Measurements from ENCODE around the gene KCNK10. TPM values are rescaled to one million over a fixed set of nuclear protein-coding genes. Genes with fewer than 3 reads are reported as not detected.

Gene KCNK10
- total and polyA plus RNA-seq, 2 donors (not counting 1 experiment from before 2014, with no cell fraction given): 0.20 TPM; not detected in 1

DNA sequence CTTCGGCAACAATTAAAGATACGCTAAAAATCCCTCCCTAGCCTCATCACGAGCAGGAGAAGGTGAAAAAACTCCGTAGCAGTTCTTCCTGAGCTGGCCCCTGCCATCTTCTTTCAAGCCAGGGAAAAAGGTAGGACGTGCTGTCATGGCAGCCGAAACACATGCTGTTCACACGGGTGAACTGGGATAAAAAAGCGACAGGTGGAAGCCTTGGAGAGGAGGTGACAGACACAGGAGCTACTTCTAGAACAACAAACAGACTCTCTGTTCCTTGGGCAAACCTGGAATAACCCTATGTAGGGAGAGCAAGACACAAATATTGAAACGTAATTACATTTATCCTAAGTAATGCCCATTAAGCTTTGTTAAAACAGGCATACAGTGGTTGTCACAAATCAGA, 81.3 kb downstream of the KCNK10 start:
- no peak overlapping the region for H3K4me2 ChIP-seq (replicated peaks; ENCODE audit: low read depth, low read length, poor library complexity, severe bottlenecking)
- intact Hi-C loops (cut with micrococcal nuclease): no loop called here
- no peak overlapping the region for H3K4me3 ChIP-seq (ENCODE audit: control extremely low read depth in 1 of 5, extremely low read depth in 1 of 5, insufficient read depth in 1 of 5, low read depth in 2 of 5, low read length in 4 of 5)
- ChIA-PET POLR2A (no interaction called here), CTCF (no interaction called here)
- H2AFZ ChIP-seq (ENCODE audit: insufficient read depth, low read depth, low read length, poor library complexity, severe bottlenecking): no peak overlapping the region
- Mint-ChIP-seq H3K27ac (no peak overlapping the region), H3K9me3 (ENCODE audit: insufficient read depth) (no peaks in the 10 kb centered on the region), H3K4me1 (no peaks in the 10 kb centered on the region), H3K4me3 (no peak overlapping the region), H3K27me3 (peaks cover 25% of the 10 kb centered on the region)
- H3K9me3 ChIP-seq (ENCODE audit: control extremely low read depth in 1 of 3, control insufficient read depth in 2 of 3, insufficient read depth in 1 of 3, low read length in 2 of 3): no peaks in the 10 kb centered on the region
- no peaks in the 10 kb centered on the region for H3K4me1 ChIP-seq (ENCODE audit: control insufficient read depth in 2 of 2, insufficient read depth in 2 of 2, low read length in 2 of 2)
- no peak for ATAC-seq (ENCODE audit: low read depth)
- no peak for TF ChIP-seq EZH2 (IDR thresholded peaks at IDR 0.05; ENCODE audit: borderline replicate concordance, insufficient read depth, low read depth, low read length, poor library complexity, severe bottlenecking)
- TF ChIP-seq, protein P1, sequence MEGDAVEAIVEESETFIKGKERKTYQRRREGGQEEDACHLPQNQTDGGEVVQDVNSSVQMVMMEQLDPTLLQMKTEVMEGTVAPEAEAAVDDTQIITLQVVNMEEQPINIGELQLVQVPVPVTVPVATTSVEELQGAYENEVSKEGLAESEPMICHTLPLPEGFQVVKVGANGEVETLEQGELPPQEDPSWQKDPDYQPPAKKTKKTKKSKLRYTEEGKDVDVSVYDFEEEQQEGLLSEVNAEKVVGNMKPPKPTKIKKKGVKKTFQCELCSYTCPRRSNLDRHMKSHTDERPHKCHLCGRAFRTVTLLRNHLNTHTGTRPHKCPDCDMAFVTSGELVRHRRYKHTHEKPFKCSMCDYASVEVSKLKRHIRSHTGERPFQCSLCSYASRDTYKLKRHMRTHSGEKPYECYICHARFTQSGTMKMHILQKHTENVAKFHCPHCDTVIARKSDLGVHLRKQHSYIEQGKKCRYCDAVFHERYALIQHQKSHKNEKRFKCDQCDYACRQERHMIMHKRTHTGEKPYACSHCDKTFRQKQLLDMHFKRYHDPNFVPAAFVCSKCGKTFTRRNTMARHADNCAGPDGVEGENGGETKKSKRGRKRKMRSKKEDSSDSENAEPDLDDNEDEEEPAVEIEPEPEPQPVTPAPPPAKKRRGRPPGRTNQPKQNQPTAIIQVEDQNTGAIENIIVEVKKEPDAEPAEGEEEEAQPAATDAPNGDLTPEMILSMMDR (IDR thresholded peaks at IDR 0.05): no peak
- H3K27me3 ChIP-seq (replicated peaks in 1 of 4; ENCODE audit: control extremely low read depth in 1 of 4, control insufficient read depth in 3 of 4, insufficient read depth in 4 of 4, low read length in 3 of 4): no peaks in the 10 kb centered on the region
- no peak for DNase-seq
- WGBS (ENCODE audit: insufficient coverage): 100% methylated on average over 6 of the region's 9 CpGs
- no peaks in the 10 kb centered on the region for H3K79me2 ChIP-seq (ENCODE audit: control insufficient read depth, insufficient read depth, low read length)
- no peak overlapping the region for H3K9ac ChIP-seq (ENCODE audit: low read length)
- no peaks in the 10 kb centered on the region for H3K36me3 ChIP-seq (replicated peaks in 1 of 2; ENCODE audit: control extremely low read depth in 1 of 2, control insufficient read depth in 1 of 2, extremely low read depth in 1 of 2, insufficient read depth in 2 of 2, low read length in 1 of 2)
- H4K20me1 ChIP-seq (ENCODE audit: control insufficient read depth, insufficient read depth, low read length, poor library complexity, severe bottlenecking): no peaks in the 10 kb centered on the region
- no peak overlapping the region for H3K27ac ChIP-seq (ENCODE audit: low read length in 2 of 2)

DNA sequence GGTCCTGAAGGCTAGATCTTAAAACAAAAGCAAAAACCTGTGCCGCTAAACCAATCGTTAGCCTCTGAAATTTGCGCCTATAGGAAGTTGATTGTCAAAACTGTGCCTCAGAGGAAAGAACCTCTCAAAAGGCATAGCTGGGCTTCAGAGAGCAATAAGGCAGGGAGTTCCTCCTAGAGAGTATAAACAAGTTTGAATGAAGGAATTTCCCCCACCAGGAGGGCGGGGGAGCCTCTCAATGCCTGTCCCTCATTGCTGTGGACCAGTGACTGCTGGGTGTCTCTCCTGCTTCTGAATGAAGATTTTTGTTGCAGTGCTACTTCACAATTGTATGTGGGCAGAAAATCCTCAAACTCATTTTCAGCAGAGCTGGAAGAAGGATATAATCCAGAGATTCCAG, 88.6 kb downstream of the KCNK10 start:
- CTCF ChIA-PET: interaction anchor here (1.2 to 7.1 kb wide), 6 partner anchors 9 to 289 kb away, joined by 4 to 87 read pairs (median 8); no protein-coding TSS in a partner anchor
- POLR2A ChIA-PET: no interaction called here
- intact Hi-C loops (cut with micrococcal nuclease): loop anchor here (1.0 kb wide), 2 partner anchors 45 to 289 kb away; no protein-coding TSS in a partner anchor
- no peaks in the 10 kb centered on the region for H3K4me1 ChIP-seq (ENCODE audit: control insufficient read depth in 2 of 2, insufficient read depth in 2 of 2, low read length in 2 of 2)
- no peak for DNase-seq
- no peak overlapping the region for H2AFZ ChIP-seq (ENCODE audit: insufficient read depth, low read depth, low read length, poor library complexity, severe bottlenecking)
- no peaks in the 10 kb centered on the region for H3K9me3 Mint-ChIP-seq (ENCODE audit: insufficient read depth)
- WGBS (ENCODE audit: insufficient coverage): no CpG with 5 or more reads among the region's 4 CpGs
- no peaks in the 10 kb centered on the region for H4K20me1 ChIP-seq (ENCODE audit: control insufficient read depth, insufficient read depth, low read length, poor library complexity, severe bottlenecking)
- no peaks in the 10 kb centered on the region for H3K9me3 ChIP-seq (ENCODE audit: control extremely low read depth in 1 of 3, control insufficient read depth in 2 of 3, insufficient read depth in 1 of 3, low read length in 2 of 3)
- peaks cover 0 to 3% (median 0%) of the 10 kb centered on the region in 4 experiments for H3K27me3 ChIP-seq (replicated peaks in 1 of 4; ENCODE audit: control extremely low read depth in 1 of 4, control insufficient read depth in 3 of 4, insufficient read depth in 4 of 4, low read length in 3 of 4)
- no peak overlapping the region for H3K4me2 ChIP-seq (replicated peaks; ENCODE audit: low read depth, low read length, poor library complexity, severe bottlenecking)
- no peak overlapping the region for H3K27ac Mint-ChIP-seq
- no peaks in the 10 kb centered on the region for H3K79me2 ChIP-seq (ENCODE audit: control insufficient read depth, insufficient read depth, low read length)
- no peak overlapping the region for H3K27ac ChIP-seq (ENCODE audit: low read length in 2 of 2)
- no peak overlapping the region for H3K4me3 ChIP-seq (ENCODE audit: control extremely low read depth in 1 of 5, extremely low read depth in 1 of 5, insufficient read depth in 1 of 5, low read depth in 2 of 5, low read length in 4 of 5)
- TF ChIP-seq, protein P1 (IDR thresholded peaks at IDR 0.05): no peak
- TF ChIP-seq EZH2 (IDR thresholded peaks at IDR 0.05; ENCODE audit: borderline replicate concordance, insufficient read depth, low read depth, low read length, poor library complexity, severe bottlenecking): no peak
- no peaks in the 10 kb centered on the region for H3K4me1 Mint-ChIP-seq
- no peak overlapping the region for H3K4me3 Mint-ChIP-seq
- H3K27me3 Mint-ChIP-seq: peaks cover 17% of the 10 kb centered on the region
- no peak for ATAC-seq (ENCODE audit: low read depth)
- H3K9ac ChIP-seq (ENCODE audit: low read length): no peak overlapping the region
- H3K36me3 ChIP-seq (replicated peaks in 1 of 2; ENCODE audit: control extremely low read depth in 1 of 2, control insufficient read depth in 1 of 2, extremely low read depth in 1 of 2, insufficient read depth in 2 of 2, low read length in 1 of 2): no peaks in the 10 kb centered on the region
